ENCODE measurements around the gene ATP7B. TPM values are rescaled to one million over a fixed set of nuclear protein-coding genes. Genes with fewer than 3 reads are reported as not detected.
A peak's percentile ranks its signal among the peaks of the same experiment; 100 is the strongest.
"Not testable (repeated sequence)": the region's sequence is repeated elsewhere in the genome, so short reads cannot be mapped to it uniquely, and the experiment has no call there.

Gene ATP7B
- total RNA-seq, 2 donors from 2014 or later: 2.3 to 3.0 TPM

DNA sequence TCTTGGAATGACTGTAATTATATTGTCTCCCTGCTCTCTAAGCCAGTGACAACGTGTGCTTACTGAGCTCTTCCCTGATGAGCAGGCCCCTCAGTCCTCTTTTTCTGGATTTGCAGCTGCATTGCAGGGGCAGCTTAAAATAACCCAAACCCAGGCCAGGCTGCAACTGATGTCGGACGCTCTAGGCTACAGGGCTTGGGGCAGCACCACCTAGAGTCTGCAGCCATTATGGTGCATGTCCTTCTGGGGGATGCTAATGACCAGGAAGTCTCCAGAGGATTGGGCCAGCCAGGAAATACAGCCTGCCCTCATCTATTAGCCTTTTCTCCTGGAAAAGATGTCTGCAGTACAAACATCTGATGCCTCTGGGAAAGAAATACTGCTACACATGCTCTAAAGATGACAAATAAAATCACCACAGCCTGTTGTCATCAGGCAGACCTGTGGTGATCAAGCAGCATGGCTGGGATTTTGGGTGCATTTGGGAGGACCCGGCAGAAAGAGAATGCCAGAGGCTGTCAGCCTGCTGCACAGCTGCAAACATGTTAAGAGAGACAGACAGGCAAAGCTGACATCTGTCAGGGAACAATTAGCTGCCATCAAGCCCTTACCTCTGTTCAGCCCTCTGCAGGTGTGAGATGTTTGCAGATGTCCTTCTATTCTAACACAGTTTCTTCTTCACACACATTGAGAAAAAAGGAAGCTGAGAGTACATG lies 97.7 kb downstream of the ATP7B start:
- H3K27me3 Mint-ChIP-seq (ENCODE audit: low read depth): peaks cover 19% of the 10 kb centered on the region
- no peak overlapping the region for H3K27ac Mint-ChIP-seq
- H3K36me3 Mint-ChIP-seq (ENCODE audit: insufficient read depth in 2 of 2): no peaks in the 10 kb centered on the region

GRCh38 chr13:51912511-51913225 lies 98.6 kb downstream of the ATP7B start:
- Mint-ChIP-seq H3K4me3 (no peak overlapping the region), H3K9me3 (no peaks in the 10 kb centered on the region), H3K27me3 (ENCODE audit: low read depth) (peaks cover 19% of the 10 kb centered on the region), H3K27ac (no peak overlapping the region), H3K4me1 (ENCODE audit: low read depth) (peaks cover 23% of the 10 kb centered on the region), H3K36me3 (ENCODE audit: insufficient read depth in 2 of 2) (no peaks in the 10 kb centered on the region)
- DNase-seq: no peak
- no peak for ATAC-seq (replicated peaks in 1 of 2)

More for the DNA sequence above, 97.7 kb downstream of the ATP7B start:
- DNase-seq (no peak), ATAC-seq (replicated peaks in 1 of 2) (no peak)
- H3K9me3 Mint-ChIP-seq: no peaks in the 10 kb centered on the region
- H3K4me3 Mint-ChIP-seq: no peak overlapping the region
- peaks cover 15% of the 10 kb centered on the region for H3K4me1 Mint-ChIP-seq (ENCODE audit: low read depth)

DNA sequence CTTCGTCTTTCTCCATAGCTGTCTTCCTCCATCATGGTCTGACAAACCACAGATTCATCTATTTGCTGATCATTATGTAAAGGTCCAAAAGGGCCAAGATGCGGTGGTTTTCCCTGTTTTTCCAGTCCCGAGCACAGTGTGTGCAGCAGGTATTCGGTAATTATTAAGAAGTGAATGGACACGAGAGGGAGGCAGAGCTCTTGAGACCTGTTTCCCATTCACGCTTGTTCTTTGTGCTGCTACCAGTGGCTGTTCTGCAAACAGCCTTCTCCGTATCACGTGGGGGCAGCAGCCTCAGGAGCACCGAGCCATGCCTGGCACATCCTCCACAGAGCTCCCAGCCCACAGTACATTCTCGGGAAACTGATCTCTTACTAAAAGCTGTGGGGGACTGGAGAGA lies 99.2 kb downstream of the ATP7B start:
- DNase-seq (no peak), ATAC-seq (replicated peaks in 1 of 2) (no peak)

GRCh38 chr13:51910508-51910907 lies 100.7 kb downstream of the ATP7B start:
- H3K27me3 Mint-ChIP-seq (ENCODE audit: low read depth): peaks cover 19% of the 10 kb centered on the region
- H3K36me3 Mint-ChIP-seq (ENCODE audit: insufficient read depth in 2 of 2): no peaks in the 10 kb centered on the region
- no peaks in the 10 kb centered on the region for H3K9me3 Mint-ChIP-seq
- ATAC-seq (replicated peaks in 1 of 2) (no peak), DNase-seq (no peak)
- no peak overlapping the region for H3K27ac Mint-ChIP-seq
- H3K4me1 Mint-ChIP-seq (ENCODE audit: low read depth): peaks cover 33% of the 10 kb centered on the region
- no peak overlapping the region for H3K4me3 Mint-ChIP-seq

More for the DNA sequence above, 99.2 kb downstream of the ATP7B start:
- peaks cover 19% of the 10 kb centered on the region for H3K27me3 Mint-ChIP-seq (ENCODE audit: low read depth)
- H3K27ac Mint-ChIP-seq: no peak overlapping the region
- no peaks in the 10 kb centered on the region for H3K36me3 Mint-ChIP-seq (ENCODE audit: insufficient read depth in 2 of 2)
- no peak overlapping the region for H3K4me3 Mint-ChIP-seq
- H3K9me3 Mint-ChIP-seq: no peaks in the 10 kb centered on the region
- peaks cover 29% of the 10 kb centered on the region for H3K4me1 Mint-ChIP-seq (ENCODE audit: low read depth)

DNA sequence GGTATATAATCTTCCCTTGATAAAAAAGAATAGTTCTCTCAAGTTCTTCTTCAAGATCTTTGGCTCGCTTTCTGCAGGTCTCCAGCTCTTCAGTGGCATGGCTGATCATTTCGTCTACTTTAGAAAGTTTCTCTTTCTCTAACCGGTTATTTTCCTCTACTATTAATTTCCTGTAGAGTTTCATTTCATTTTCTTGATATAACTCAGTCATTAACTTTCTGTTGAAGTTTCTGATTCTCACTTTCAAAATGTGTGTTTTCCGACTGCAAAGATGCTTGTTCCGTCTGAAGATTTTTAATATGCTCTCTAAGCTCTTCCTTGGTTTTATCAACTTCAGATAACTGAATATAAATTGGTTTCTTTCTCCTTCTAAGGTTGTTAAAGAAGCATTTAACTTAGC lies 102.0 kb downstream of the ATP7B start:
- H3K4me1 Mint-ChIP-seq (ENCODE audit: low read depth): peaks cover 33% of the 10 kb centered on the region
- H3K4me3 Mint-ChIP-seq: peak overlapping the region; percentile 39 to 90
- peak overlapping the region; percentile 39 for H3K27ac Mint-ChIP-seq
- peaks cover 24% of the 10 kb centered on the region for H3K27me3 Mint-ChIP-seq (ENCODE audit: low read depth)
- DNase-seq; H3K36me3 Mint-ChIP-seq (ENCODE audit: insufficient read depth in 2 of 2); H3K9me3 Mint-ChIP-seq; ATAC-seq (replicated peaks in 1 of 2): not testable (repeated sequence)

DNA sequence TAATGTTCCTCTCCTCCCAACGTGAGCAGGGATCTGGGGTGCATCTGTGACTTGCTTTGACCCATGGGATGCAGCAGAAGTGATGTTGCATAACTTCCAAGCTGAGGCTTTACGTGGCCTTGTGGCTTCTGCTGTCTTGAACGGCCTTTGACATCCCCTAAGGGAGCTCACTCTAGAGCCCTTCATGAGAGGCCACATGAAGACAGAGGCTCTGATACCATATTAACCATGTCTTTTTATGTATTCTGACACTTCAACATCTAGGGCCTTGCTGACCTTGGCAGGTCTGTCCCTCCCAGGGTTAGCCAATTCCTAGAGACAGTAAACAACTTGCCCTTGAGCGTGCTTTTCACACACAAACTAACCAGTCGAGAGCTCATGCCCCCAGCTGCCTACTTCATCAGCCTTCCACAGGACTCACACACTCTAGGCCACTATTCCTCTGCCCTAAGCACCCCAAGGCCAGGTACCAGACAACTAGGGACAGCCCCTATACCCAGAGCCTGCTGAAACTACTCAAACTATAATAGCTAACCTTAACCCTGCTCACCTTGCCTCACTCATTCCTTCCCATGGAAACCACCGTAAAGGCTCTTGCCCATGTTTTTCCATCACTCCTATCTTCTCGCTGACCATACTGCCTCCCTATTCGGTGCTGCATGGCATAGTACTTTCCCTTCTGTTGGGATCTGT lies 104.1 kb downstream of the ATP7B start:
- DNase-seq (no peak), ATAC-seq (replicated peaks in 1 of 2) (peak in 1 of 2 donors; percentile 79)
- no peak overlapping the region for H3K4me3 Mint-ChIP-seq
- no peak overlapping the region for H3K27ac Mint-ChIP-seq
- peaks cover 38% of the 10 kb centered on the region for H3K4me1 Mint-ChIP-seq (ENCODE audit: low read depth)
- peaks cover 21% of the 10 kb centered on the region for H3K27me3 Mint-ChIP-seq (ENCODE audit: low read depth)
- H3K9me3 Mint-ChIP-seq: no peaks in the 10 kb centered on the region
- H3K36me3 Mint-ChIP-seq (ENCODE audit: insufficient read depth in 2 of 2): no peaks in the 10 kb centered on the region

GRCh38 chr13:51906581-51906980 lies 104.7 kb downstream of the ATP7B start:
- peaks cover 15% of the 10 kb centered on the region for H3K27me3 Mint-ChIP-seq (ENCODE audit: low read depth)
- ATAC-seq (replicated peaks in 1 of 2): no peak
- no peak overlapping the region for H3K27ac Mint-ChIP-seq
- no peak for DNase-seq
- no peaks in the 10 kb centered on the region for H3K9me3 Mint-ChIP-seq
- no peaks in the 10 kb centered on the region for H3K36me3 Mint-ChIP-seq (ENCODE audit: insufficient read depth in 2 of 2)
- no peak overlapping the region for H3K4me3 Mint-ChIP-seq
- H3K4me1 Mint-ChIP-seq (ENCODE audit: low read depth): peaks cover 38% of the 10 kb centered on the region

- Mint-ChIP-seq H3K27ac (no peak overlapping the region), H3K27me3 (ENCODE audit: low read depth) (peaks cover 8% of the 10 kb centered on the region), H3K4me1 (ENCODE audit: low read depth) (peaks cover 38% of the 10 kb centered on the region), H3K4me3 (no peak overlapping the region), H3K36me3 (ENCODE audit: insufficient read depth in 2 of 2) (no peaks in the 10 kb centered on the region), H3K9me3 (no peaks in the 10 kb centered on the region)
- ATAC-seq (replicated peaks in 1 of 2) (peak in 1 of 2 donors; percentile 25), DNase-seq (no peak)
Measured at GRCh38 chr13:51905787-51906186, 105.5 kb downstream of the ATP7B start.

- H3K27ac Mint-ChIP-seq: no peak overlapping the region
- H3K27me3 Mint-ChIP-seq (ENCODE audit: low read depth): peaks cover 8% of the 10 kb centered on the region
- H3K9me3 Mint-ChIP-seq: no peaks in the 10 kb centered on the region
- peaks cover 17% of the 10 kb centered on the region for H3K4me1 Mint-ChIP-seq (ENCODE audit: low read depth)
- ATAC-seq (replicated peaks in 1 of 2): no peak
- DNase-seq: no peak
- H3K4me3 Mint-ChIP-seq: no peak overlapping the region
- no peaks in the 10 kb centered on the region for H3K36me3 Mint-ChIP-seq (ENCODE audit: insufficient read depth in 2 of 2)
Measured at GRCh38 chr13:51902776-51903175, 108.5 kb downstream of the ATP7B start.

DNA sequence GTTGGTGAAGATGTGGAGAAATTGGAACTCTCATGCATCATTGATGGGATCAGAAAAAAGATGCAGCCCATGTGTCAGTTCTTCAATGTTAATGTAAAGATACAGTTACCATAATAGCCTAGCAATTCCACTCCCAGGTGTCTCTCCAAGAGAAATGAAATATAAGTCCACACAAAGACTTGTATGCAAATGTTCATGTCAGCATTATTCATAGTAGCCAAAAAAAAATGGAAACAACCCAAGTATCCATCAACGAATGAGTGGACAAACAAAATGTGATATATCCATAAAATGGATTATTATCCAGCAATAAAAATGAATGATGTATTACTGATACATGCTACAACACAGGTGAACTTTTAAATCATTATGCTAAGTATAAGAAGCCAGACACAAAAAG lies 110.8 kb downstream of the ATP7B start:
- DNase-seq (no peak), ATAC-seq (replicated peaks in 1 of 2) (no peak)
- H3K27ac Mint-ChIP-seq: no peak overlapping the region
- no peak overlapping the region for H3K4me3 Mint-ChIP-seq
- H3K27me3 Mint-ChIP-seq (ENCODE audit: low read depth): peaks cover 18% of the 10 kb centered on the region
- H3K4me1 Mint-ChIP-seq (ENCODE audit: low read depth): peaks cover 5% of the 10 kb centered on the region
- H3K9me3 Mint-ChIP-seq: no peaks in the 10 kb centered on the region
- H3K36me3 Mint-ChIP-seq (ENCODE audit: insufficient read depth in 2 of 2): no peaks in the 10 kb centered on the region

DNA sequence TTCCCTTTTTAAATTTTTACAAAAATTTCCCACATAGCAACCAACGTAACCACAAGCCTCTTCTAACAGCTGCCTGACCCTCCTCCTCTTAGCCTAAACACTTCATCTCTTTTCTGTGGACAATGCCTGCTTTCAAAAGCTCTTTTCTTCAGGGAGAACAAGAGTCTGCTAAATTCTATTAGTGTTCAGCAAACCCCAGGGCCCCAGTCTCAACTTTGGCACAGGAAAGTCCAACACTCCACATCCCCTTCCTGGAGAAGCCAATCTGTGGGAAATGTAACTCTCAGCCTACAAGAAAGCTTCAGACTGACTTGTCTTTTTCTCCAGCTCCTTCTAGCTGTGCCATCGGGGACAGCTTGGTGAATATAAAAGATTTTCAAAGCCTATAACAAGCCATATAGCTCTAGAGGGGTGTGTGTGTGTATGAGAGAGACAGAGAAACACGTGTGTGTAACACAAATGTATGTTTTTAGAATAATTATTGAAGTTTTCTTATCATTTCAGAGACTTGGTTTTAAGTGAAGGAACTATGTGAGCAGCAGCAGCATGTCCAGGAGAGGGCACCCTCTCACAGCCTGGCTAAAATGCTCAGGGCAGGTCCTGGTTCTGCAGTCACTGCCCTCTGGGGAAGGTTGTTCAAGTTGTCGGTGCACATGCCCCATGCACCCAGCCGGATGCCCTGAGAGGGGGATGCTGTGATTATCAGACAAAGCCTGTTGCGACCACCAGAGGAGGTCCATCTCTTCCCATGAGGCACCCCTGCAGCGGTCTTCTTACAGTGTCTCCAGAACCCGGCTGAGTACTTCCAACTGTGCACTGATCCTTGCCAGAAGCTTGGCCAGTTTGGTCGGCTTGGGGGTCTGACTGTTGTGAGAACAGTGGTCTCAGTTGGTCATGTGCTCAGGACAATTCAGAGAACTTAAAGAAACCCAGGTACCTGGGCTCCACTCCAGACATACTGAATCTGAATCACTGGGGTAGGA lies 115.1 kb downstream of the ATP7B start:
- peak; percentile 43 to 47 for DNase-seq
- no peak overlapping the region for H3K4me3 Mint-ChIP-seq
- no peak overlapping the region for H3K27ac Mint-ChIP-seq
- H3K9me3 Mint-ChIP-seq: no peaks in the 10 kb centered on the region
- peak; percentile 74 to 82 for ATAC-seq (replicated peaks in 1 of 2)
- no peaks in the 10 kb centered on the region for H3K4me1 Mint-ChIP-seq (ENCODE audit: low read depth)
- peaks cover 31% of the 10 kb centered on the region for H3K27me3 Mint-ChIP-seq (ENCODE audit: low read depth)
- no peaks in the 10 kb centered on the region for H3K36me3 Mint-ChIP-seq (ENCODE audit: insufficient read depth in 2 of 2)

- no peak for ATAC-seq (replicated peaks in 1 of 2)
Measured at GRCh38 chr13:51894239-51894638, 117.0 kb downstream of the ATP7B start.

More at GRCh38 chr13:51894239-51894638, 117.0 kb downstream of the ATP7B start:
- no peak overlapping the region for H3K4me3 Mint-ChIP-seq
- H3K27ac Mint-ChIP-seq: no peak overlapping the region
- no peaks in the 10 kb centered on the region for H3K4me1 Mint-ChIP-seq (ENCODE audit: low read depth)
- H3K27me3 Mint-ChIP-seq (ENCODE audit: low read depth): peaks cover 31% of the 10 kb centered on the region
- no peaks in the 10 kb centered on the region for H3K36me3 Mint-ChIP-seq (ENCODE audit: insufficient read depth in 2 of 2)
- no peak for DNase-seq
- H3K9me3 Mint-ChIP-seq: no peaks in the 10 kb centered on the region
